HepG2 (cell line): ENCODE measurements around the gene SOCS1. TPM values are rescaled to one million over a fixed set of nuclear protein-coding genes. Genes with fewer than 3 reads are reported as not detected.
A peak's percentile ranks its signal among the peaks of the same experiment; 100 is the strongest.

Experiments used
- ATF7-NPFF ChIP-seq: sonication (generic); formaldehyde crosslinking; IDR thresholded peaks from 2 replicates; pipeline ENCODE4 v1.8.1; 2023; ENCODE audit warnings: mild to moderate bottlenecking, low read depth, missing genetic modification reagents, moderate library complexity
- FIP1L1 ChIP-seq: fragments of 200-400 bp; formaldehyde crosslinking; IDR thresholded peaks from 2 replicates; pipeline ENCODE4 v1.6.1; 2018; ENCODE audit warnings: low read depth, mild to moderate bottlenecking, low read length, moderate library complexity, borderline replicate concordance; ENCODE audit not compliant: insufficient read depth
- FOXK1 ChIP-seq: sonication (generic); formaldehyde crosslinking; IDR thresholded peaks from 2 replicates; pipeline ENCODE4 v1.4.0; 2020; ENCODE audit warnings: low read depth, missing genetic modification reagents, borderline replicate concordance
- HCFC1 ChIP-seq: fragments of 150-350 bp; IDR thresholded peaks from 2 replicates; pipeline ENCODE4 v1.6.1; 2014; ENCODE audit warnings: low read depth, low read length
- HDAC1 ChIP-seq: sonication (generic); formaldehyde crosslinking; IDR thresholded peaks from 2 replicates; pipeline ENCODE4 v1.5.1; 2020; ENCODE audit warnings: mild to moderate bottlenecking, missing genetic modification reagents
- JDP2 ChIP-seq: sonication (generic); formaldehyde crosslinking; IDR thresholded peaks from 2 replicates; pipeline ENCODE4 v1.8.1; 2022; ENCODE audit warnings: missing genetic modification reagents, borderline replicate concordance
- KAT8 ChIP-seq: IDR thresholded peaks from 2 replicates; pipeline ENCODE4 v1.6.1; 2016; ENCODE audit warnings: missing genetic modification reagents, missing compliant biosample characterization
- KDM5B ChIP-seq: sonication (generic); formaldehyde crosslinking; IDR thresholded peaks from 2 replicates; pipeline ENCODE4 v1.4.0; 2020; ENCODE audit warnings: missing genetic modification reagents, mild to moderate bottlenecking, borderline replicate concordance
- KLF16 ChIP-seq, 2 experiments: sonication (generic) in 1 of 2; formaldehyde crosslinking in 1 of 2; IDR thresholded peaks; 2 replicates each; pipeline versions ENCODE4 v1.6.1 to v1.8.0; 2016 to 2023; ENCODE audit warnings: missing genetic modification reagents in 2 of 2, missing compliant biosample characterization in 1 of 2
- MAFG ChIP-seq: sonication (generic); formaldehyde crosslinking; IDR thresholded peaks from 2 replicates; pipeline ENCODE4 v1.5.1; 2020; ENCODE audit warnings: mild to moderate bottlenecking, missing genetic modification reagents
- NAIF1 ChIP-seq: sonication (generic); formaldehyde crosslinking; IDR thresholded peaks from 2 replicates; pipeline ENCODE4 v1.5.0; 2020; ENCODE audit warnings: mild to moderate bottlenecking, missing genetic modification reagents, borderline replicate concordance
- PAX8 ChIP-seq: sonication (generic); formaldehyde crosslinking; IDR thresholded peaks from 2 replicates; pipeline ENCODE4 v1.8.0; 2022; ENCODE audit warnings: mild to moderate bottlenecking, missing genetic modification reagents, borderline replicate concordance
- POLR2G ChIP-seq: fragments of 200-400 bp; formaldehyde crosslinking; IDR thresholded peaks from 2 replicates; pipeline ENCODE4 v1.6.1; 2018; ENCODE audit warnings: mild to moderate bottlenecking, low read depth, low read length, moderate library complexity
- RBAK ChIP-seq: sonication (generic); formaldehyde crosslinking; IDR thresholded peaks from 2 replicates; pipeline ENCODE4 v1.5.1; 2020; ENCODE audit warnings: mild to moderate bottlenecking, missing genetic modification reagents
- SIX1 ChIP-seq: sonication (generic); formaldehyde crosslinking; IDR thresholded peaks from 2 replicates; pipeline ENCODE4 v1.4.0; 2020; ENCODE audit warnings: missing genetic modification reagents, borderline replicate concordance
- SKI ChIP-seq: fragments of 450-650 bp; IDR thresholded peaks from one replicate; pipeline ENCODE4 v1.6.1; 2018; ENCODE audit warnings: mild to moderate bottlenecking; ENCODE audit not compliant: partially characterized antibody
- YY1 ChIP-seq: IDR thresholded peaks from 2 replicates; pipeline ENCODE4 v1.6.1; 2011; ENCODE audit warnings: low read length, low read depth, moderate library complexity, mild to moderate bottlenecking; ENCODE audit not compliant: insufficient read depth, insufficient replicate concordance
- ZFY ChIP-seq: sonication (generic); formaldehyde crosslinking; IDR thresholded peaks from 2 replicates; pipeline ENCODE4 v1.4.0; 2020; ENCODE audit warnings: missing genetic modification reagents
- ZFYVE20 ChIP-seq: sonication (generic); formaldehyde crosslinking; IDR thresholded peaks from 2 replicates; pipeline ENCODE4 v1.8.0; 2023; ENCODE audit warnings: low read depth, mild to moderate bottlenecking, moderate library complexity, missing genetic modification reagents, borderline replicate concordance
- ZNF225 ChIP-seq: sonication (generic); formaldehyde crosslinking; IDR thresholded peaks from 2 replicates; pipeline ENCODE4 v1.4.0; 2020; ENCODE audit warnings: mild to moderate bottlenecking, missing genetic modification reagents
- ZNF263 ChIP-seq: sonication (generic); formaldehyde crosslinking; IDR thresholded peaks from 2 replicates; pipeline ENCODE4 v1.4.0; 2020; ENCODE audit warnings: missing genetic modification reagents
- ZNF296 ChIP-seq: sonication (generic); formaldehyde crosslinking; conservative IDR thresholded peaks from 2 replicates; pipeline ENCODE4 v1.5.0; 2020; ENCODE audit warnings: mild to moderate bottlenecking, missing genetic modification reagents
- ZNF317 ChIP-seq: sonication (generic); formaldehyde crosslinking; IDR thresholded peaks from 2 replicates; pipeline ENCODE4 v1.5.0; 2020; ENCODE audit warnings: mild to moderate bottlenecking, missing genetic modification reagents
- ZNF607 ChIP-seq: sonication (generic); formaldehyde crosslinking; IDR thresholded peaks from 2 replicates; pipeline ENCODE4 v1.5.1; 2020; ENCODE audit warnings: missing genetic modification reagents, mild to moderate bottlenecking, borderline replicate concordance
- ZNF674 ChIP-seq: sonication (generic); formaldehyde crosslinking; IDR thresholded peaks from 2 replicates; pipeline ENCODE4 v1.5.0; 2020; ENCODE audit warnings: low read depth, mild to moderate bottlenecking, missing genetic modification reagents
- polyA plus RNA-seq, 8 experiments: library from polyadenylated mRNA; depleted of rRNA in 3 of 8; stranded (reverse) in 7 of 8; unstranded in 1 of 8; fragments of >200 nt; fragmentation: Illumina TruSeq in 4 of 8; extraction: Trizol in 4 of 8; gene quantifications; 2 replicates each; pipeline versions ENCODE4 v1.2.1 to v1.2.3, GENCODE V29; 2011 to 2016; ENCODE audit warnings: low read depth in 4 of 8, missing spikeins in 1 of 8, mixed read lengths in 1 of 8; ENCODE audit not compliant: insufficient read depth in 1 of 8
- total RNA-seq, 5 experiments: library from RNA; depleted of rRNA; stranded (reverse); fragments of >200 nt; fragmentation: Illumina TruSeq; extraction: Trizol; gene quantifications; 2 replicates each; pipeline ENCODE4 v1.2.3, GENCODE V29; 2016; ENCODE audit warnings: low read depth in 1 of 5
- TF ChIP-seq, protein P1 (sequence below): sonication (generic); formaldehyde crosslinking; IDR thresholded peaks from 2 replicates; pipeline ENCODE4 v1.5.1; 2020; ENCODE audit warnings: missing genetic modification reagents, mild to moderate bottlenecking, borderline replicate concordance
- TF ChIP-seq, protein P2 (sequence below): sonication (generic); formaldehyde crosslinking; IDR thresholded peaks from 2 replicates; pipeline ENCODE4 v1.4.0; 2020; ENCODE audit warnings: missing genetic modification reagents, mild to moderate bottlenecking, borderline replicate concordance

The SOCS1 gene
- total and polyA plus RNA-seq, 2 of the 13 experiments (the other 11 are each of a cell fraction or from before 2014, with no cell fraction given) = 5.3 to 6.3 TPM

DNA sequence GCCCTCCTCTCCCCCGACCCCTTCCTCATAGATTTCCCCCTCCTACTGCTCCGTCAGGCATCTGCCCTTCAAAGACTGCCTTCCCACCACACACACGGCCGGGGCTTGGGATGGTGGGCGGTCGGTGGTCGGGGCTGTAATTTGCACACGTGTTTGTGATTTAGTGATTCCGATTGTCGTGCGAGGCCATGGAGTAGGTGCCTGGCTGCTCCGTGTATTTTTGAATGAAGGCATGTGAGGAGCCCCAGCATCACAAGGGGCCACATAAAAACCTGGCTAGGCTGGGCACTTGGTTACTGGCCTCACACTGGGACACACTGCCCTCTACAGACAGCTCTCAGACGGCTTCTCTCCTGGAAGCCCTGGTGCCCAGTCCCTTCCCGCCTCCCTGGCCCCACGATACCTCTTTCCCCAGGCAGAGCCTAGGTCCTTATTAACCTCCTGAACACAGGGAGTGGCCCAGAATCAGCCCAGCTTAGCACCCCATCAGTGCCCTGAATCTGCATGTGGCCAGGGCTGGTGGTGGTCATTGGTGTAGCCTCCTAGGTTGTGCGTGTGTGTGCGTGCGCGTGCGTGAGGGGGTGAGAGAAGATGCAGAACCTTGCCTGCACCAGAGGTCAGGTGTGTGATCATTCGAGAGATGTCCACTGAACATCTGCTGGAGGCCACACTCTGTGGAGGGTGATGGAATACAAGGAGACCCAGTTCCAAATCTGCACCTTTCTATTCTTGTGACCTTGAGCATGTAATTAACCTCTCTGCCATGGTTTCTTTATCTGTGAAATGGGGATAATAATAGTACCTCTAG lies 1.3 kb upstream of the SOCS1 start (continued):
- peak; percentile 55; the same call in 1 of the 2 replicates for TF ChIP-seq ATF7-NPFF (CRISPR knock-in tag)
- TF ChIP-seq ZNF674 (CRISPR knock-in tag) = no peak
- TF ChIP-seq RBAK (CRISPR knock-in tag) = no peak
- peak; percentile 76; the same call in 1 of the 2 replicates for TF ChIP-seq ZNF225
- TF ChIP-seq JDP2 (CRISPR knock-in tag) = no peak
- TF ChIP-seq SIX1 = no peak
- TF ChIP-seq ZNF263 (CRISPR knock-in tag) = peak; percentile 69
- TF ChIP-seq, protein P1, sequence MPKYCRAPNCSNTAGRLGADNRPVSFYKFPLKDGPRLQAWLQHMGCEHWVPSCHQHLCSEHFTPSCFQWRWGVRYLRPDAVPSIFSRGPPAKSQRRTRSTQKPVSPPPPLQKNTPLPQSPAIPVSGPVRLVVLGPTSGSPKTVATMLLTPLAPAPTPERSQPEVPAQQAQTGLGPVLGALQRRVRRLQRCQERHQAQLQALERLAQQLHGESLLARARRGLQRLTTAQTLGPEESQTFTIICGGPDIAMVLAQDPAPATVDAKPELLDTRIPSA (CRISPR knock-in tag) = no peak
- TF ChIP-seq ZNF317 (CRISPR knock-in tag) = peak; percentile 62; the same call in 1 of the 2 replicates
- TF ChIP-seq HDAC1 = peak; percentile 22
- peak; percentile 86; the same call in 1 of the 2 replicates for TF ChIP-seq PAX8 (CRISPR knock-in tag)
- 0 out of 2 replicates have a peak, but pooled peaks have one; percentile 9 for TF ChIP-seq HCFC1
- no peak for TF ChIP-seq ZFYVE20 (CRISPR knock-in tag)
- no peak for TF ChIP-seq KAT8 (CRISPR knock-in tag)
- TF ChIP-seq YY1 = peak; percentile 67
- TF ChIP-seq ZNF607 (CRISPR knock-in tag) = no peak
- 0 out of 2 replicates have a peak, but pooled peaks have one; percentile 6 for TF ChIP-seq KDM5B (CRISPR knock-in tag)
- TF ChIP-seq, protein P2, sequence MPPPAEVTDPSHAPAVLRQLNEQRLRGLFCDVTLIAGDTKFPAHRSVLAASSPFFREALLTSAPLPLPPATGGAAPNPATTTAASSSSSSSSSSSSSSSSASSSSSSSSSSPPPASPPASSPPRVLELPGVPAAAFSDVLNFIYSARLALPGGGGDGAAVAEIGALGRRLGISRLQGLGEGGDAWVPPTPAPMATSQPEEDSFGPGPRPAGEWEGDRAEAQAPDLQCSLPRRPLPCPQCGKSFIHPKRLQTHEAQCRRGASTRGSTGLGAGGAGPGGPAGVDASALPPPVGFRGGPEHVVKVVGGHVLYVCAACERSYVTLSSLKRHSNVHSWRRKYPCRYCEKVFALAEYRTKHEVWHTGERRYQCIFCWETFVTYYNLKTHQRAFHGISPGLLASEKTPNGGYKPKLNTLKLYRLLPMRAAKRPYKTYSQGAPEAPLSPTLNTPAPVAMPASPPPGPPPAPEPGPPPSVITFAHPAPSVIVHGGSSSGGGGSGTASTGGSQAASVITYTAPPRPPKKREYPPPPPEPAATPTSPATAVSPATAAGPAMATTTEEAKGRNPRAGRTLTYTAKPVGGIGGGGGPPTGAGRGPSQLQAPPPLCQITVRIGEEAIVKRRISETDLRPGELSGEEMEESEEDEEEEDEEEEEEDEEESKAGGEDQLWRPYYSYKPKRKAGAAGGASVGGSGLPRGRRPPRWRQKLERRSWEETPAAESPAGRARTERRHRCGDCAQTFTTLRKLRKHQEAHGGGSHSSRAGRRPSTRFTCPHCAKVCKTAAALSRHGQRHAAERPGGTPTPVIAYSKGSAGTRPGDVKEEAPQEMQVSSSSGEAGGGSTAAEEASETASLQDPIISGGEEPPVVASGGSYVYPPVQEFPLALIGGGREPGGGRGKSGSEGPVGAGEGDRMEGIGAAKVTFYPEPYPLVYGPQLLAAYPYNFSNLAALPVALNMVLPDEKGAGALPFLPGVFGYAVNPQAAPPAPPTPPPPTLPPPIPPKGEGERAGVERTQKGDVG (CRISPR knock-in tag) = peak; percentile 99
- TF ChIP-seq MAFG = no peak
- no peak for TF ChIP-seq FOXK1 (CRISPR knock-in tag)
- peak; percentile 54; the same call in 1 of the 2 replicates for TF ChIP-seq POLR2G
- TF ChIP-seq ZNF296 (CRISPR knock-in tag) = peak; percentile 71
- TF ChIP-seq KLF16 (CRISPR knock-in tag; IDR thresholded peaks at IDR 0.05) = no peak
- peak; percentile 28 for TF ChIP-seq SKI
- 0 out of 2 replicates have a peak, but pooled peaks have one; percentile 8 for TF ChIP-seq FIP1L1
- TF ChIP-seq NAIF1 (CRISPR knock-in tag) = no peak
- TF ChIP-seq ZFY = no peak
